DMS 273 treated with DMSO at 0.1 percent for 48 hours (cell line): Measurements from ENCODE around the gene SPATA13.
"Not testable (repeated sequence)": the region's sequence is repeated elsewhere in the genome, so short reads cannot be mapped to it uniquely, and the experiment has no call there.

Experiments
- DNase-seq: peaks from one replicate; lab custom pipeline; 2025; lab: John Stamatoyannopoulos, UW

SPATA13 gene

DNA sequence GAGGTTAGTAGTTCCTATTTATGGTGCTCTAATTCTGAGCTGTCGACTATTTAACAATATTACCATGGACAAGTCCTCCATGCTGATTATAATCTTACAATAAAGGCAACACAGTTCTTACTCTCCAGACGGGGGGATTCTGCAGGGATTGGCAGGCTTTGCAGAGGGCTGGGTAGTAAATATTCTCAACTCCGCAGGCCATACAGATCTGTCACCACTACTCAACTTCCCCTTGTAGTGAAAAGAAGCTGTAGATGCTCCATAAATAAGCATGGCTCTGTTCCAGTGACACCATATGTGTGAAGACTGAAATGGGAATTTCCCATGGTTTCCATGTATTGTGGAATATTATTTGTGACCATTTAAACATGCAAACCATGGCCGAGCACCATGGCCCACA lies 158.4 kb downstream of the SPATA13 start:
- not testable (repeated sequence) for DNase-seq

DNA sequence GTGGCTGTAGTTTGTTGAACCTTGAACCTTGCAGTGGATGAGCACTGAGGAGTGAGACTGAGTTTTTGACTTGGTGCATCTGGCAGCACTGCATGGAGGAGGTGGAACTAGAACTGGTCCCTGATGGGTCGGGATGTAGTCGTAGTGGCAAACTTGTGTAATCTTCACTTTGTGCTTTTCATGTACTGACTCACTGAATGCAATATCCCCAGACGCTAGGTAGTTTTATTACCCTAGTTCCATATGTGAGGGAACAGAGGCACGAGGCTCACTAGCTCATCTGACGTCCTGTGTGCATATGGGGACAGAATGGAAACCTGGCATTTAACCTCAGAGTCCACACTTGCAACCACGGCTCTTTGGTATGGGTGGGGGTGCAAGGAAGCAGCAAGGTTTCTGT lies 159.1 kb downstream of the SPATA13 start:
- DNase-seq = not testable (repeated sequence)

DNA sequence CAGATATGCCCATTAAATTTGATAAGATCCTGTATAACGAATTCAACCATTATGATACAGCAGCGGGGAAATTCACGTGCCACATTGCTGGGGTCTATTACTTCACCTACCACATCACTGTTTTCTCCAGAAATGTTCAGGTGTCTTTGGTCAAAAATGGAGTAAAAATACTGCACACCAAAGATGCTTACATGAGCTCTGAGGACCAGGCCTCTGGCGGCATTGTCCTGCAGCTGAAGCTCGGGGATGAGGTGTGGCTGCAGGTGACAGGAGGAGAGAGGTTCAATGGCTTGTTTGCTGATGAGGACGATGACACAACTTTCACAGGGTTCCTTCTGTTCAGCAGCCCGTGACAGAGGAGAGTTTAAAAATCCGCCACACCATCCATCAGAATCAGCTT lies 160.9 kb downstream of the SPATA13 start:
- DNase-seq = not testable (repeated sequence)

DNA sequence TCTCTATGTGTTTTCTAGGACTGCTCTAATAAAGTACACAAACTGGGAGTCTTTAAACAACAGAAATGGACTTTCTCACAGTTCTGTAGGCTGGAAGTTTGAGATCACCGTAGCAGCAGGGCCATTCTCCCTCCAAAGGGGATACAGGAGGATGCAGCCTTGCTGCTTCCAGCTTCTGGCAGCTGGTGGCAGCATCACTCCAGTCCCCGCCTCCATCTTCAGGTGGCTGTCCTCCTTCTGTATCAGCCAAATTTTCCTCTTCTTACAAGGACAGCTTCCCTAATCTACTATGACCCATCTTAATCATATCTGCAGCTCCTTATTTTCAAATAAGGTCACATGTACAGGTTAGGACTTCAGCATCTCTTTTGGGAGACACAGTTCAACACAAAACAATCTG lies 161.9 kb downstream of the SPATA13 start:
- DNase-seq = not testable (repeated sequence)

DNA sequence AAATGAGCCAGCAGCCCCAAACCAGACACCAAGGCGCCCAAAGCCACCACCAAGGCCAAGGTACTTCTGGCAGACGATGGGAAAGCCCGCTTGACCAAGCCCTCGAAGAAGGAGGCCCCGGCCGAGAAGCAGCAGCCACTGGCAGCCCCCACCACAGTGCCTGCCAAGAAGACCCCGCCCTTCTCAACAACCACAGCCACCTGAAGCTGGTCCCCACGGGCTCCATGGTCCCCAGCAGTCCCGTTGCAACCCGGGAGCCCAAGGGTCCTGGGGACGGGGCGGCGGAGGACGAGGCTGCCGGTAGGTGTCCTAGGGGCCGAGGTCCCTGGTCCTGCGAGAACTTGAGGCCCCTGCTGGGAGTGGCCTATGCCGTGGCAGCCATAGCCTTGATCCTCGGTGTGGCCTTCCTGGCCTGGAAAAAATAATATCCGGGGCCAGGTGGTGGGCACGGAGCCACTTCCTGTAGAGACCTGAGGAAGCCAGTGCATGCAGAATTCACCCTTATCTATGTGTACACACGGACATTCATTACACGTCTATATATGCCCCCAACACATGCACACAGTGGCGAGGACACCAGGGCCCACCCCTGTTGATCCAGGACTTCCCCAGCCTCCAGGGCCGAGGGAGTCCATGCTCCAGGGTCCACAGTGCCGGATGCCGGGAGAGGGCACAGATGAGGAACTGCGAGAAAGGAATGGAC lies 162.7 kb downstream of the SPATA13 start:
- DNase-seq = no peak

DNA sequence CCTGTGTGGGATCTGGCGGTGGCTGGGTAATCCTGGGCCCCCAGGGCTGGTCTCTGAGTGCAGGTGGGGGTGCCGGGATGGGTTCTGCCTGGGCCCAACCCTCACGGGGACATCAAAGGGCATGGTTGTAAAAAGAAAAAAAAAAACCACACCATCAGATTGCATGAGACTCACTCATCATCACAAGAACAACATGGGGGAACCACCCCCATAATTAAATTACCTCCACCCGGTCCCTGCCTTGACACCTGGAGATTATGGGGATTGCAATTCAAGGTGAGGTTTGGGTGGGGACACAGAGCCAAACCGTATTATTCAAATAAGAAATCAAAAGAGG lies 163.2 kb downstream of the SPATA13 start:
- DNase-seq = no peak

DNA sequence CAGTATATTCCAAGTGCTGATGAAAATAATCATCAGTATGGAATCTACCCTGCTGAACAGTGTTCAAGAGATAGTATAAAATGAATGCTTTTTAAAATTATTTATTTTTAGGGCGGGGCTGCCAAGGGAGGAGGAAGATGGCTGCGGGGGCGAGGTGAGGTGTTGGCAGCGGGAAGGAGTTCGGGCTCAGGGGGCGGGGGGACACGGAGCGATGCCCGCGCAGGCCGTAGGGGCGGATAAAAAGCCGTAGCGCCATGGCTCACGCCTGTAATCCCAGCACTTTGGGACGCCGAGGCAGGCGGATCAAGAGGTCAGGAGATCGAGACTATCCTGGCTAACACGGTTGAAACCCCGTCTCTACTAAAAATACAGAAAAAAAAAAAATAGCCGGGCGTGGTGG lies 167.1 kb downstream of the SPATA13 start:
- not testable (repeated sequence) for DNase-seq

DNA sequence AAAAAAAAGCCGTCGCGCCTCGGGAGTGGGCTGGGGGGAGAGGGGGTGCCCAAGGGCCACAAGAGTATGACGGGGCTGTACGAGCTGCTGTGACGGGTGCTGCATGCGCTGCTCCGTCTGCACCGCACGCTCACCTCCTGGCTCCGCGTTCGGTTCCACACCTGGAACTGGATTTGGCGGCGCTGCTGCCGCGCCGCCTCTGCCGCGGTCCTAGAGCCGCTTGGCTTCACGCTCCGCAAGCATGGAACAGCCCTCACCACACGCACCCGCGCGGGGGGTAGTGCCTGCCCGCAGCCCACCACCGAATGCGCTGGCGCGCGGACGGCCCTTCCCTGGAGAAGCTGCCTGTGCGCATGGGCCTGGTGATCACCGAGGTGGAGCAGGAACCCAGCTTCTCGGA lies 167.6 kb downstream of the SPATA13 start:
- DNase-seq = no peak

DNA sequence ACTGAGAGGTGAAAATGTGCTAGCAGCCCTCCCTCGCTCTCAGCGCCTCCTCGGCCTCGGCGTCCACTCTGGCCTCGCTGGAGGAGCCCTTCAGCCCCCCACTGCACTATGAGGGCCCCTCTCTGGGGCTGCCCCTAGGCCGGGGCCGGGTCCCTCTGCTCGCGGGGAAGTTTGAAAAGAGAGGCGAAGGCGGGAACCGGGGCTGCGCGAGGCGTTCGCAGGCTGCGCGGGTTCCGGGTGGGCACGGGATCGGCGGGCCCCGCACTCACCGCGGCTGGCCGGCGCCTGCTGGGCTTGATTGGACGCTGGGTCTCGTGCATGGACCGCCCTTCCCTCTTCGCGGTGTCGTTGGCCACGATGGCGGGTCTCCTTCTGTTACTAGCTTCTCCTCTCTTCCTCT lies 178.2 kb downstream of the SPATA13 start:
- no peak for DNase-seq

DNA sequence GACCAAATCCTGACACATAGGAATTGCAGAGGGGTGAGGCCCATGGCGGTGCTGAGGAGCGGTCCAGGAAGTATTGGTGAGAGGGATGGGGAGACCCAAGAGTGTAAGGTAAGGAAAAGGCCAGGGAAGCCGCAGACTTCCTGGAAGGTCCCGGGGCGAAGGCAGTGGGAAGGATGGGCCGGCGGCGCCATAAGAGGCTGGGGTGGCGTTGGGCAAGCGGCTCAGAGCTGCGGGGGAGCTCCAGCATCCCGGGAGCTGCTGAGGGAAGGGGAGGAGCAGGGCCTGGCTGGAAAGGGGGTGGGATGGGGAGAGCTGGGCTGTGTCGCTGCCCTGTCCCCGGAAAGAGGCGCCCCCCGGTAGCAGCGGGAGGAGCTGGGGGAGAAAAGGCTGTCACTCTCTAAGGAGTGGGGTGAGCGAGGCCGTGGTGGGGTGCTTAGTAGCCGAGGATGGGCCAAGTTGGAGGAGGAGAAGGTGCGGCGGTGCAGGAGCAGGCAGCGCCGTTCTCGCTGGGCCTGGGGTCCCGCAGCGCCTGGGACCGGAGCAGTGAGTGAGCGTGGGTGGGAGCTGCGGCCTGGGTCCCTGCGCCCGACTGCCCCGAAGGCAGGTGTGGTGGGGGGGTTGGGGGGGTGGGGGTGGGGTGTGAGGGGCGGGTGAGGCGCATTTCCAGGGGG lies 179.6 kb downstream of the SPATA13 start:
- DNase-seq = no peak

DNA sequence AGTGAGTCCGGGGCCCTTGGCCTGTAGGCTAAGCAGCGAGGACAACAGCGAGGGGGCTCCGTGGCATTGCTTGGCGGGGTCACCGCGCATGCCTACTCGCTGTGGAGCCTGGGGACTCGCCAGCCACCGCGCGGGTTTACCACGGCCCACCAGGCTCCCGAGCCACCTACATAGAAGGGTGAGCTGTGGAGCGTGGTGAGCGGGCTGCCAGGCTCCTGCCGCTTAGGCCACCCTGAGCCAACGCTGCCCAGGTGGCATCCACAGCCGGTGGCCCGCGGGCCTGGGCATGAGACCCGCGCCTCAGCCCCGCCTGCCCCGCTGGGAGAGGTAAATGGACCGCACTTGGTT lies 180.1 kb downstream of the SPATA13 start:
- DNase-seq = no peak

DNA sequence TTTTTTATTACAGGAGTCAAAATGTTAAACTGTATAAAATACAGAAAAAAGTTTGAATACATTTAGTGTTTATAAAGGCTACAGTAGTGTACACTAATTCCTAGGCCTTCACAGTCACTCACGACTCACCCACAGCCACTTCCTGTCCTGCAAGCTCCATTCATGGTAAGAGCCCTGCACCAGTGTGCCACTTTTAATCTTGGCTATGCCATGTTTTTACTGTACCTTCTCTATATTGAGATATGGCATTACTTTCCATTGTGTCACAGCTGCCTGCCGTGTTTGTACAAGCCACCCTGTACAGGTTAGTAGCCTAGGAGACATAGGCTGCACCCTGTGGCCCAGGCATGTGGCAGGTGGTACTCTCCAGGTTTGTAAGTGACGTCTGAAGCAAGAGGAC lies 180.9 kb downstream of the SPATA13 start:
- DNase-seq = no peak

DNA sequence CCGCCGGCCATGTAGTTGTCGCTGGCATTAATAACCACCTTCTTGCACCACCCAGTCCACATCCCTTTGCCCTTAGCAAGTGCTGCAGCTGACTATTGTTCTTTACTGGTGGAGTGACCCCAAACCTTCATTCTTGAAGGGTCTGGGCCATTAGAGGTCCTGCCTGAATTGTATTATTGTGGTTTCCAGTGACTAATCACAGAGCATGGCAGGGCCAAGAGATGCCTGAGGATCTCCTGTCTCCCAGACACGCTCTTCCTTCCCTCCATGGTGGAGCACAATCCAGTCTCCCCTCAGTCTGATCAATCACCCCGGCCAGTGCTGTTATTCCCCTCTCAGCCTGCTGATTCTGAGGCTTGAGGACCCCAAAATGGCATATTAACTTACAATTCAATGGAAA lies 187.9 kb downstream of the SPATA13 start:
- DNase-seq = no peak

DNA sequence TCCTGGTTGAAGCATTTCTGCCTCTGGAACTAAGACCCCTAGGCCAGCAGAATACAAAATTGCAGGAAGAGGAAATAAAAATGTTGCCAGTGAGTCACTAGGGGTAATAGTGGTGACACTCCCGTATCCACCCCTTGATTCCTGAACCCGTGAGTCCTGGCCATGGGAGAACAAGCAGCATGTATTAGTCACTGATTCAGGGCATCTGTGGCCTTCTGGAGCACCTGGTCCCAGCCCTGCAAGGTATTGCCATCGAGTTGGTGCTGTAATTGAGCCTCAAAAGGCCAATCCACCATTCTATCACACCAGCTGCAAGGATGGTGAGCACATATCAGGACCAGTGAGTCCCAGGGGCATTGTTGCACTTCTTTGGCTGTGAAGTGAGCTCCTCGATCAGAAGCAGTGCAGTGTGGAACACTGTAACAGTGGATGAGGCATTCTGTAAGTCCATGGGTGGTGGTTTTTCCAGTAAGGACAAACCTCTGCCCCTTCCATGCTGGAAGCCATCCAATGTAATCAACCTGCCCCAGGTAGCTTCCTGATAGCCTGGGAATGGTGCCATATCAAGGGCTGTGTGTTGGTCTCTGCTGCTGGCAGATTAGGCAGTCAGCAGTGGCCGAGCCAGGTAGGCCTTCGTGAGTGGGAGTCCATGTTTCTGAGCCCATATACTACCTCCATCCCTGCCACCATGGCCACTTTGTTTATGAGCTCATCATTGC lies 188.4 kb downstream of the SPATA13 start:
- DNase-seq = no peak

DNA sequence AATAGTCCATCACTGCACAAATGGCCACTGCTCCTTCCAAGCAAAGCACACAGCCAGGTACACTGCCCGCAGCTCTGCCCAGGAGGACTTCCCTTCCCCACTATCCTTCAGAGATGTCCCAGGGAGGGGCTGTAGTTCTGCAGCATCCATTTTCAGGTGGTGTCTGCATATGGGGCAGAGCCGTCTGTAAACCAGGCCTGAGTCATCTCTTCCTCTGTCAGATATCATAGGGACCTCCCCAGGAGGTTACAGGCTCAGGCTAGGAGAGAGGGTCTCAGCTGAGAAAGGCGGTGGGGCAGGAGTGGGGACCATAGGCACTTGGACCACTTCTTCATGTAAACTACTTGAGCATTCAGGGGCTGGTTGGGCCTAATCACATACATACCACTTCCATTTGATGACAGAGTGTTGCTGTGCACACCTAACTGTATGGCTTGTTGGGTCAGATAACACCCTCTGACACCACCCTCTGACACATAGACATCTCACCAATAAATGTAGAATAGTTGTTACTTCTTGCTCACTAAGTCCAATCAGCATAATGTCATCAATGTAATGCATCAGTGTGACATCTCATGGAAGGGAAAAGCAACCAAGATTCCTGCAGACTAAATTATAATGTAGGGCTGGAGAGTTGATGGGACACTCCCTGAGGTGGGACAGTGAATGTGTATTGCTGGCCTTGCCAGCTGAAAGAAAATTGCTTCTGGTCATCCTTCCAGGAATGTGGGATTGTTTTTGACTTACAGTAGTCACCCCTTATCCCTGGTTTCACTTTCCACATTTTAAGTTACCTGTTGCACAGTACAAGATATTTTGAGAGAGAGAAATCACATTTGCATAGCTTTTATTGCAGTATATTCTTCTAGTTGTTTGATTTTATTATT lies 189.5 kb downstream of the SPATA13 start:
- not testable (repeated sequence) for DNase-seq

DNA sequence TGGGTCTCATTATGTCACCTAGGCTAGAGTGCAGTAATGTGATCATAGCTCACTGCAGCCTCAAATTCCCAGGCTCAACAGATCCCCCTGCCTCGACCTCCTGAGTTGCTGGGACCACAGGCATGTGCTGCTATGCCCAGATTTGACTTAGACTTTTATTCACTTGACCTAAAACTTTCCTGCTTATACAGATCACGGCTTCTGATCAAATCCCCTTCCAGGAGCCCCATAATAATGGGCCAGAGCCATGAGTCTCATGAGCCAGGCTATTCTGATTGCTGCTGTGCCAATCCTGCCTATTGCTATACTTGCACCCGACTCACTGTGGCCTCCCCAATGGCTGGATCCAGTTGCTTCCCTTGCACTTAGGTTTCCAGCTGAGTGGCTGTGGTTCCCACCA lies 190.9 kb downstream of the SPATA13 start:
- no peak for DNase-seq

DNA sequence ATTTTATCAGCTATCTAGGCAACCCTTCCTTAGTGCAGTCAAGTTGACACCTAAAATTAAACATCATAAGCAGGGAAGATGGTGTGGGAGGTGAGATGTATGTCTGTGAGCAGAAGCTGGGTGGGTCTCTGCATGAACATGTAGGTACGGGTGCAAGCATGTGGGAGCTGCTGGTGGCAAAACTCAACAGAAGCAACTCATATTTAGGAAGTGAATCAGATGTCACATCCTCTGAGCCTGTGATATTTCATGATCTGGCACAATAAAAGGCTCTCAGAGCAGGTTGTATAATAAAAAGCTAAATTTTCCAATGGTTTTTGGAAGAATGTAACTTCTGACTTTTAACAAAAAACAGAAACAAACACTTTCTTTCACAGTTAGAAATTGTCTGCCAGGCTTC lies 193.2 kb downstream of the SPATA13 start:
- no peak for DNase-seq

DNA sequence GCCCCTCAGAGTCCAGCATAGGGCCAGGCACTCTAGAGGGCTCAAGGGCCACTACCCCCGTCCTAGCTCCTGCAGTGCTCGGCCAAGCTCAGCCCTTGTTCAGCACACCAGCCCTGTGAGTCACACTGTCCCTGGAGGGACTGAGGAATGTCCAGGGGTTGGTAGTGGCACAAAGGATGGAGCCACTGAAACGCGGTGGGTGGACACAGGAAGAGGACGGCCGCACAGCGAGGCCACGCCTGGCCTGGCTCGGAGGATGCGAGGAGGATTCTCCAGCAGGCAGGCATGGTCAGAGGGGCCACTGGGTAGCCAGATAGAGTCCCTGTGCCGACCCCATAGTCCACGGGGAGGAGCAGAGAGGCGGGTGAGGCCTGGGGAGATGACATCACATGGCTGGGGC lies 194.6 kb downstream of the SPATA13 start:
- no peak for DNase-seq

DNA sequence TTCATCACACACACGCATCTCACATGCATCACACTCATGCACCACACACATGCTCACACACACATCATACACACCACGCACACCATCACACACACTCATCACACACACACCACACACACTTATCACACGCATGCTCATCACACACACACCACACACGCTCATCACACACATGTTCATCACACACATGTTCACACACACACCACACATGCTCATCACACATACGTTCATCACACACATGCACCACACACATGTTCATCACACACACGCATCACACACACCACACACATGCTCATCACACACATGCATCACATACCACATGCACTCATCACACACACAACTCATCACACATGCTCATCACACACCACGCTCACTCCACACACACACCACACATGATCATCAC lies 195.8 kb downstream of the SPATA13 start:
- no peak for DNase-seq
